Measurements from ENCODE around the gene SCYGR7.
A peak's percentile ranks its signal among the peaks of the same experiment; 100 is the strongest.

The SCYGR7 gene

GRCh38 chr2:227761740-227762476 is 33.8 kb downstream of the SCYGR7 start:
- no peak for DNase-seq (ENCODE audit: extremely low read depth, insufficient read length)
- no peak for TF ChIP-seq CTCF (IDR thresholded peaks at IDR 0.05; ENCODE audit: insufficient read depth, low read length, poor library complexity, severe bottlenecking)

DNA sequence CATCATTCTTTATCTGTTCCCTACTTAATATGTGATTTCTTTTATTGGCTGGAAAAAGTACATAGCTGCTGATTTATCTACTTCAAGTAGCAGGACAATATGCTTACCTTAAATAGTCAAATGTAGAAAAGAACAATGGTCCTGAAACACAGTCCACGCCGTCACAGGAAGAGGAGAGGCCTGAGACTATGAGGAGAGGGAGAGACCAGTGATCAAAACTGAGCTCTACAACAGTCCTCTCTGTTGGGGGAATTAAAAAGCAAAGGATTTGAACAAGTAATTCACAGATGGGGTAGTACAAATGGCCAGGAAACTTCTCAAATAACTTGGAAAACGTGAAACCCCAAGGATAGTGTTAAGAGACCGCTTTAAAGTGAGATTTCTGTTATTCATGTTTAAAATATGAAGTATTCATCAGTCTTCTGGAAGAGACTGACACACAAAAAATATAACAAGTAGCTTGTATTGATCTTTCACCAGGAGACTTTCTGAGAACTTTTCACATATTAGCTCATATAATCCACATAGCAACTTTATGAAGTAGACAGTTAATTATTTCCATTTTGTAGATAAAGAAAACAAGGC is 37.7 kb downstream of the SCYGR7 start:
- TF ChIP-seq CTCF (IDR thresholded peaks at IDR 0.05; ENCODE audit: insufficient read depth, low read length, poor library complexity, severe bottlenecking), result no peak

More at GRCh38 chr2:227761740-227762476, 33.8 kb downstream of the SCYGR7 start:
- Histone ChIP-seq H3K36me3 (ENCODE audit: control insufficient read depth, insufficient read depth, low read length) (no peaks in the 10 kb centered on the region), H3K4me3 (replicated peaks; ENCODE audit: low read depth, low read length) (no peak overlapping the region), H3K27me3 (replicated peaks; ENCODE audit: control insufficient read depth, insufficient read depth, low read length) (no peaks in the 10 kb centered on the region; the same call in 1 of the 2 replicates)

GRCh38 chr2:227766373-227766883 is 38.3 kb downstream of the SCYGR7 start:
- peak; percentile 39 for DNase-seq (ENCODE audit: extremely low read depth, insufficient read length)
- peak; percentile 86 for TF ChIP-seq CTCF (IDR thresholded peaks at IDR 0.05; ENCODE audit: insufficient read depth, low read length, poor library complexity, severe bottlenecking)
- H3K27me3 ChIP-seq (replicated peaks; ENCODE audit: control insufficient read depth, insufficient read depth, low read length), result no peaks in the 10 kb centered on the region
- no peak overlapping the region for H3K4me3 ChIP-seq (replicated peaks; ENCODE audit: low read depth, low read length)
- H3K36me3 ChIP-seq (ENCODE audit: control insufficient read depth, insufficient read depth, low read length), result no peaks in the 10 kb centered on the region

More for the DNA sequence above, 37.7 kb downstream of the SCYGR7 start:
- Histone ChIP-seq H3K4me3 (replicated peaks; ENCODE audit: low read depth, low read length) (no peak overlapping the region), H3K36me3 (ENCODE audit: control insufficient read depth, insufficient read depth, low read length) (no peaks in the 10 kb centered on the region), H3K27me3 (replicated peaks; ENCODE audit: control insufficient read depth, insufficient read depth, low read length) (no peaks in the 10 kb centered on the region)
- DNase-seq (ENCODE audit: extremely low read depth, insufficient read length), result no peak

DNA sequence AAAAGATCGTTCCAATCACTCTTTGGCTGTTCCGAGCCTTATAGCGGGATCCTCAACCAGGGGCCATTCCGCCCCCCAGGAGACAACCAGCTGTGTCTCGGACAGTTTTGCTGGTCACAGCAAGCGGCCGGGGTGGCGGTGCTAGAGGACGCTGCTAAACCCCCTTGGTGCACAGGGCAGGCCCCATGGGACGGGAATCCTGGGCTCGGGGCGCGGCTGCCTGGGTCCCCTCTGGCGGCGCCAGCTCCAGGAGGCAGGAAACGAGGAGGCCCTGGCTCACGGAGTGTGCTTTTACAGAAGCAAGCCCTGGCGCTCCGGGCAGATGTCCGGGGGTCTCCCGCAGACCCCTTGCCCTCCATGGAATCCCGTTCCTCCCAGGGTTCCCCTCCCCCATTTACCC is 39.7 kb downstream of the SCYGR7 start:
- Histone ChIP-seq H3K36me3 (ENCODE audit: control insufficient read depth, insufficient read depth, low read length) (no peaks in the 10 kb centered on the region), H3K27me3 (replicated peaks; ENCODE audit: control insufficient read depth, insufficient read depth, low read length) (no peaks in the 10 kb centered on the region), H3K4me3 (replicated peaks; ENCODE audit: low read depth, low read length) (no peak overlapping the region)
- DNase-seq (ENCODE audit: extremely low read depth, insufficient read length), result no peak
- TF ChIP-seq CTCF (IDR thresholded peaks at IDR 0.05; ENCODE audit: insufficient read depth, low read length, poor library complexity, severe bottlenecking), result no peak

DNA sequence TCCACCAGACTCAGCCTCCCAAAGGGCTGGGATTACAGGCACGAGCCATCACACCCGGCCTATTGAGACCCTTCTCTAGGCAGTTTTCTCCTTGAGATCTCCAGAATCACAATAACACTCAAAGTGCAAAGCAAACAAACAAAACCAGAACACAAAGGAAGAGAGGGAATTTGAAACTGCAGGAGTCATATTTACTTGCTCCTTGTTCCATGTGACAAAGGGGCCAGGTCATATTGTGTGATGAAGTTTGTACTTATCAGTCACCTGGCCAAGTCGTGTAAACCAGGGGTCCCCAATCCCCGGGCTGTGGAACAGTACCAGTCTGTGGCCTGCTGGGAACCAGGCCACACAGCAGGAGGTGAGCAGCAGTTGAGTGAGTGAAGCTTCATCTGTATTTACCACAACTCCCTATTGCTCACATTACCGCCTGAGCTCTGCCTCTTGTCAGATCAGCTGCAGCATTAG is 44.1 kb downstream of the SCYGR7 start:
- TF ChIP-seq CTCF (IDR thresholded peaks at IDR 0.05; ENCODE audit: insufficient read depth, low read length, poor library complexity, severe bottlenecking), result no peak
- Histone ChIP-seq H3K27me3 (replicated peaks; ENCODE audit: control insufficient read depth, insufficient read depth, low read length) (no peaks in the 10 kb centered on the region), H3K36me3 (ENCODE audit: control insufficient read depth, insufficient read depth, low read length) (no peaks in the 10 kb centered on the region), H3K4me3 (replicated peaks; ENCODE audit: low read depth, low read length) (no peak overlapping the region)
- DNase-seq (ENCODE audit: extremely low read depth, insufficient read length), result no peak
